Brain microvascular endothelial cell (primary cell): ENCODE measurements around the gene CD244.
"Not testable (repeated sequence)": the region's sequence is repeated elsewhere in the genome, so short reads cannot be mapped to it uniquely, and the experiment has no call there.

ENCODE experiments used
- DNase-seq: peaks from one replicate; pipeline ENCODE4 v3.0.0-alpha.2; 2020
- H3K27ac ChIP-seq: fragments of 250-450 bp; sonication (Bioruptor Pico); 2 replicates; pipeline ENCODE4 v1.5.1; 2020; ENCODE audit warnings: mild to moderate bottlenecking, moderate library complexity
- H3K27me3 ChIP-seq: fragments of 250-450 bp; sonication (Bioruptor Pico); replicated peaks from 2 replicates; pipeline ENCODE4 v1.5.1; 2020; ENCODE audit warnings: mild to moderate bottlenecking
- H3K36me3 ChIP-seq: fragments of 250-450 bp; sonication (Bioruptor Pico); replicated peaks from 2 replicates; pipeline ENCODE4 v1.5.1; 2020; ENCODE audit warnings: mild to moderate bottlenecking
- H3K4me3 ChIP-seq: 2 replicates; pipeline ENCODE4 v1.5.1; 2011; ENCODE audit warnings: low read depth, mild to moderate bottlenecking, control low read depth, low read length, moderate library complexity
- in situ Hi-C: cut with HindIII; loops from 2 replicates; pipeline ENCODE4 v1.10.0; 2017; ENCODE audit warnings: low sequenced_read_pairs, low pct_ligation_motif_present
- TF ChIP-seq, protein P1 (sequence below): IDR thresholded peaks from 2 replicates; pipeline ENCODE4 v1.5.1; 2011; ENCODE audit warnings: low read depth, mild to moderate bottlenecking, moderate library complexity, low read length, control low read depth, inconsistent platforms; ENCODE audit errors: missing control alignments

CD244 gene

GRCh38 chr1:160905617-160905989, 42.9 kb upstream of the CD244 start:
- in situ Hi-C loops = no loop called here
- Histone ChIP-seq H3K4me3 (no peak overlapping the region), H3K27me3 (no peaks in the 10 kb centered on the region), H3K27ac (no peak overlapping the region), H3K36me3 (no peaks in the 10 kb centered on the region)
- TF ChIP-seq, protein P1, sequence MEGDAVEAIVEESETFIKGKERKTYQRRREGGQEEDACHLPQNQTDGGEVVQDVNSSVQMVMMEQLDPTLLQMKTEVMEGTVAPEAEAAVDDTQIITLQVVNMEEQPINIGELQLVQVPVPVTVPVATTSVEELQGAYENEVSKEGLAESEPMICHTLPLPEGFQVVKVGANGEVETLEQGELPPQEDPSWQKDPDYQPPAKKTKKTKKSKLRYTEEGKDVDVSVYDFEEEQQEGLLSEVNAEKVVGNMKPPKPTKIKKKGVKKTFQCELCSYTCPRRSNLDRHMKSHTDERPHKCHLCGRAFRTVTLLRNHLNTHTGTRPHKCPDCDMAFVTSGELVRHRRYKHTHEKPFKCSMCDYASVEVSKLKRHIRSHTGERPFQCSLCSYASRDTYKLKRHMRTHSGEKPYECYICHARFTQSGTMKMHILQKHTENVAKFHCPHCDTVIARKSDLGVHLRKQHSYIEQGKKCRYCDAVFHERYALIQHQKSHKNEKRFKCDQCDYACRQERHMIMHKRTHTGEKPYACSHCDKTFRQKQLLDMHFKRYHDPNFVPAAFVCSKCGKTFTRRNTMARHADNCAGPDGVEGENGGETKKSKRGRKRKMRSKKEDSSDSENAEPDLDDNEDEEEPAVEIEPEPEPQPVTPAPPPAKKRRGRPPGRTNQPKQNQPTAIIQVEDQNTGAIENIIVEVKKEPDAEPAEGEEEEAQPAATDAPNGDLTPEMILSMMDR = no peak
- DNase-seq = no peak

GRCh38 chr1:160904783-160905616, 42.3 kb upstream of the CD244 start:
- no peak overlapping the region for H3K4me3 ChIP-seq
- in situ Hi-C loops = no loop called here
- no peaks in the 10 kb centered on the region for H3K36me3 ChIP-seq
- no peak for DNase-seq
- H3K27me3 ChIP-seq = no peaks in the 10 kb centered on the region
- TF ChIP-seq, protein P1 = no peak
- no peak overlapping the region for H3K27ac ChIP-seq

- in situ Hi-C loops, H3K27ac ChIP-seq, H3K27me3 ChIP-seq, H3K4me3 ChIP-seq, DNase-seq, H3K36me3 ChIP-seq: not testable (repeated sequence)
These were observed 39.6 kb upstream of the CD244 start for GRCh38 chr1:160902251-160902650.

DNA sequence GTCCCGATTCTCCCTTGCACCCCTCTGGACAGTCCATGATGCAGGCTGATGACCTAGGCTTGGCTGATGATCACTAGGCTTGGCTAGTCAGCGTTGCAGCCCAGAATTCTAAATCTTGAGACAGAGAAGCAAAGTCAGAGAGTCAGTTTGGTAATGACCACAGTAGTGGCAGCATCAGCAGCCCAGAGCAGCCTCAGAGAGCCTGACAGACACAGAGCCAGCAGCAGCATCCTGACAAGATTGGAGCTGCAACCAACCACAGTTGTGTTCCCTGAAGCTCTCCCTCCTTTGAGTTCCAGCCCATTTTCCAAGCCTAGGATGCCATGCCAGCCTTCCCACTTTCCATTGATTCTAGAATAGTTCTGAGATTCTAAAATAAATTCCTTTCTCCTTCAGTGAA, 39.1 kb upstream of the CD244 start:
- TF ChIP-seq, protein P1 = no peak
- H3K36me3 ChIP-seq = no peaks in the 10 kb centered on the region
- in situ Hi-C loops = no loop called here
- no peak overlapping the region for H3K27ac ChIP-seq
- H3K4me3 ChIP-seq = no peak overlapping the region
- no peaks in the 10 kb centered on the region for H3K27me3 ChIP-seq
- no peak for DNase-seq

- in situ Hi-C loops, H3K27me3 ChIP-seq, DNase-seq, H3K4me3 ChIP-seq, H3K27ac ChIP-seq, H3K36me3 ChIP-seq: not testable (repeated sequence)
These were observed 38.0 kb upstream of the CD244 start for GRCh38 chr1:160900683-160901082.

DNA sequence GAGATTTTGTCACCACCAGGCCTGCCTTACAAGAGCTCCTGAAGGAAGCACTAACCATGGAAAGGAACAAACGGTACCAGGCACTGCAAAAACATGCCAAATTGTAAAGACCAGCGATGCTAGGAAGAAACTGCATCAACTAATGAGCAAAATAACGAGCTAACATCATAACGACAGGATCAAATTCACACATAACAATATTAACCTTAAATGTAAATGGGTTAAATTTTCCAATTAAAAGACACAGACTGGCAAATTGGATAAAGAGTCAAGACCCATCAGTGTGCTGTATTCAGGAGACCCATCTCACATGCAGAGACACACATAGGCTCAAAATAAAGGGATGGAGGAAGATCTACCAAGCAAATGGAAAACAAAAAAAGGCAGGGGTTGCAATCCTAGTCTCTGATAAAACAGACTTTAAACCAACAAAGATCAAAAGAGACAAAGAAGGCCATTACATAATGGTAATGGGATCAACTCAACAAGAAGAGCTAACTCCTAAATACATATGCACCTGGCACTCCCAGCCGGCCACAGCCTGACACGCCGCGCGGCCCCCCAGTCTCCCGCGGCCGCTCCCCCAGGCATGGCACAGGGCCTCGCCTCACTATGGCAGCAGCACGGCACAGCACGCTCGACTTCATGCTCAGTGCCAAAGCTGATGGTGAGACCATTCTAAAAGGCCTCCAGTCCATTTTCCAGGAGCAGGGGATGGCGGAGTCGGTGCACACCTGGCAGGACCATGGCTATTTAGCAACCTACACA, 31.9 kb upstream of the CD244 start:
- in situ Hi-C loops, H3K27me3 ChIP-seq, H3K4me3 ChIP-seq, DNase-seq, H3K27ac ChIP-seq, H3K36me3 ChIP-seq: not testable (repeated sequence)

- Histone ChIP-seq H3K36me3 (no peaks in the 10 kb centered on the region), H3K27ac (no peak overlapping the region), H3K4me3 (no peak overlapping the region), H3K27me3 (no peaks in the 10 kb centered on the region)
- in situ Hi-C loops = no loop called here
- TF ChIP-seq, protein P1 = no peak
- DNase-seq = no peak
These were observed 28.8 kb upstream of the CD244 start for GRCh38 chr1:160891474-160891873.
